PC-9 (cell line): ENCODE data around the gene ABHD8. TPM values are rescaled to one million over a fixed set of nuclear protein-coding genes. Genes with fewer than 3 reads are reported as not detected.

Experiments used
- BruUV-seq: library from RNA; stranded (reverse); fragments of 400-500 nt; replicated peaks from 2 replicates; lab custom pipeline; 2021; lab: Mats Ljungman, UMichigan
- CTCF ChIA-PET: fragments of 300-600 bp; sonication (Branson Sonifier 250); formaldehyde crosslinking; loops from one replicate; lab custom pipeline; 2022; ENCODE audit warnings: antibody characterized with exemption; lab: Charles Lee
- POLR2A ChIA-PET: fragments of 300-600 bp; sonication (Branson Sonifier 250); formaldehyde crosslinking; loops from one replicate; lab custom pipeline; 2022; ENCODE audit warnings: antibody characterized with exemption; ENCODE audit not compliant: unreplicated experiment; lab: Charles Lee
- DNase-seq, 2 experiments: peaks; one replicate each; pipeline versions ENCODE4 v3.0.0 to v3.0.0-alpha.2; 2015 to 2022; ENCODE audit warnings: mixed read lengths in 1 of 2
- H2AFZ ChIP-seq: fragments of 200-600 bp; sonication (generic); 2 replicates; pipeline ENCODE4 v1.8.1; 2017; ENCODE audit warnings: antibody characterized with exemption
- H3F3A ChIP-seq: fragments of 200-600 bp; sonication (generic); 2 replicates; pipeline ENCODE4 v1.8.1; 2017; ENCODE audit warnings: antibody characterized with exemption, mild to moderate bottlenecking, low read depth; ENCODE audit not compliant: insufficient read depth
- H3K27ac ChIP-seq: fragments of 200-600 bp; sonication (generic); 2 replicates; pipeline ENCODE4 v1.6.1; 2016; ENCODE audit warnings: mixed run types
- H3K27me3 ChIP-seq: fragments of 200-600 bp; sonication (generic); 2 replicates; pipeline ENCODE4 v1.6.1; 2016; ENCODE audit warnings: low read depth, mixed run types; ENCODE audit not compliant: insufficient read depth
- H3K36me3 ChIP-seq: fragments of 200-600 bp; sonication (generic); 2 replicates; pipeline ENCODE4 v1.6.1; 2016; ENCODE audit warnings: low read depth, mixed run types
- H3K4me1 ChIP-seq: fragments of 200-600 bp; sonication (generic); replicated peaks from 2 replicates; pipeline ENCODE4 v1.6.1; 2016; ENCODE audit warnings: mixed run types; ENCODE audit not compliant: insufficient read depth
- H3K4me2 ChIP-seq: fragments of 200-600 bp; sonication (generic); 2 replicates; pipeline ENCODE4 v1.6.1; 2017; ENCODE audit warnings: mixed run types
- H3K4me3 ChIP-seq: fragments of 200-600 bp; sonication (generic); 2 replicates; pipeline ENCODE4 v1.6.1; 2016; ENCODE audit warnings: mixed run types
- H3K79me2 ChIP-seq: fragments of 200-600 bp; sonication (generic); 2 replicates; pipeline ENCODE4 v1.6.1; 2017; ENCODE audit warnings: low read depth, mixed run types
- H3K9me2 ChIP-seq: fragments of 200-600 bp; sonication (generic); 2 replicates; pipeline ENCODE4 v1.8.1; 2017; ENCODE audit warnings: mild to moderate bottlenecking; ENCODE audit not compliant: insufficient read depth
- H3K9me3 ChIP-seq: fragments of 200-600 bp; sonication (generic); 2 replicates; pipeline ENCODE4 v1.8.1; 2016; ENCODE audit warnings: low read depth; ENCODE audit not compliant: insufficient read depth
- H4K20me1 ChIP-seq: fragments of 200-600 bp; sonication (generic); 2 replicates; pipeline ENCODE4 v1.8.1; 2017; ENCODE audit not compliant: insufficient read depth
- EZH2 ChIP-seq: fragments of 200-600 bp; sonication (generic); IDR thresholded peaks from 2 replicates; pipeline ENCODE4 v1.8.0; 2017; ENCODE audit warnings: antibody characterized with exemption, low read depth
- intact Hi-C: fragments of 100-400 bp; cut with micrococcal nuclease; formaldehyde crosslinking; loops from one replicate; pipeline ENCODE4 v1.10.0; 2022; ENCODE audit not compliant: unreplicated experiment
- total RNA-seq: library from RNA; stranded (reverse); gene quantifications from 2 replicates; pipeline ENCODE4 v1.2.3, GENCODE V29; 2021
- TF ChIP-seq, protein P1 (sequence below): fragments of 200-600 bp; sonication (generic); conservative IDR thresholded peaks from 2 replicates; pipeline ENCODE4 v1.6.1; 2017; ENCODE audit warnings: mixed run types, antibody characterized with exemption, mild to moderate bottlenecking, moderate library complexity

Gene ABHD8
- total RNA-seq, 1 experiment from 2014 or later, result 37.5 TPM

DNA sequence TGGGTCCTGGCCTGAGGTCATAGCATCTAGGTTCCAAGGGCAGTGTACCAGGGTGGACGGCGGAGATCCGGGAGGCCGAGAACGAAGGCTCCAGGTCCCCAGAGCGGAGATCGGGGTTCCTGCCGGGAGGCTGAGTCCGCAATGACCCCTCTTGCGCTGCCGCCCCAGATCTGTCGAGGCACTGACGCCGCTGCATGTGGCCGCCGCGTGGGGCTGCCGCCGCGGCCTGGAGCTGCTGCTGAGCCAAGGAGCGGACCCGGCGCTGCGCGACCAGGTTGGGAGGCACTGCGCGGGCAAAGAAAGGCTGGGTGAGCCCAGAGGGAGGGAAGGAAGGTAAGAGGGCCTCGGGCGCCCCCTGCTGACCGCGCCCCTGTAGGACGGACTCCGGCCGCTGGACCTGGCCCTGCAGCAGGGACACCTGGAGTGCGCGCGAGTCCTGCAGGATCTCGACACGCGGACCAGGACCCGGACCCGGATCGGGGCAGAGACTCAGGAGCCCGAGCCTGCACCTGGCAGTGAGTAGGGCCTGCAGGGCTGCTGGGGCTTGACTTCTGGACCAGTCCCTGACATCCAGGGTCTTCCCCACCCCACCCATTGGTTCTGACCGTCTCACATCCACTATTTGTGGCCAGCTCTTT, 20.6 kb downstream of the ABHD8 start:
- ChIA-PET CTCF (interaction anchor here (0.5 to 0.7 kb wide), 2 partner anchors 61 to 126 kb away, joined by 3 to 5 read pairs; no protein-coding TSS in a partner anchor), POLR2A (interaction anchor here (0.7 kb wide), 1 partner anchor 68 kb away, joined by 4 read pairs; the partner anchor contains the start of gene USE1)
- intact Hi-C loops, result loop anchor here (1.0 to 5.0 kb wide), 3 partner anchors 77 to 510 kb away; no protein-coding TSS in a partner anchor
- H3K4me2 ChIP-seq, result peak overlapping the region; percentile 73
- no peak overlapping the region for H3K27ac ChIP-seq
- no peaks in the 10 kb centered on the region for H3K27me3 ChIP-seq
- H3K36me3 ChIP-seq, result 0 out of 2 replicates have a peak, but pooled peaks cover 2% of the 10 kb centered on the region
- BruUV-seq, result no TSS peak
- H3K79me2 ChIP-seq, result no peaks in the 10 kb centered on the region
- TF ChIP-seq, protein P1, sequence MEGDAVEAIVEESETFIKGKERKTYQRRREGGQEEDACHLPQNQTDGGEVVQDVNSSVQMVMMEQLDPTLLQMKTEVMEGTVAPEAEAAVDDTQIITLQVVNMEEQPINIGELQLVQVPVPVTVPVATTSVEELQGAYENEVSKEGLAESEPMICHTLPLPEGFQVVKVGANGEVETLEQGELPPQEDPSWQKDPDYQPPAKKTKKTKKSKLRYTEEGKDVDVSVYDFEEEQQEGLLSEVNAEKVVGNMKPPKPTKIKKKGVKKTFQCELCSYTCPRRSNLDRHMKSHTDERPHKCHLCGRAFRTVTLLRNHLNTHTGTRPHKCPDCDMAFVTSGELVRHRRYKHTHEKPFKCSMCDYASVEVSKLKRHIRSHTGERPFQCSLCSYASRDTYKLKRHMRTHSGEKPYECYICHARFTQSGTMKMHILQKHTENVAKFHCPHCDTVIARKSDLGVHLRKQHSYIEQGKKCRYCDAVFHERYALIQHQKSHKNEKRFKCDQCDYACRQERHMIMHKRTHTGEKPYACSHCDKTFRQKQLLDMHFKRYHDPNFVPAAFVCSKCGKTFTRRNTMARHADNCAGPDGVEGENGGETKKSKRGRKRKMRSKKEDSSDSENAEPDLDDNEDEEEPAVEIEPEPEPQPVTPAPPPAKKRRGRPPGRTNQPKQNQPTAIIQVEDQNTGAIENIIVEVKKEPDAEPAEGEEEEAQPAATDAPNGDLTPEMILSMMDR, result peak; percentile 95
- no peak for TF ChIP-seq EZH2
- DNase-seq, result peak; percentile 61 to 88
- H3K9me2 ChIP-seq, result no peaks in the 10 kb centered on the region
- H3K4me1 ChIP-seq, result no peaks in the 10 kb centered on the region
- peaks cover 34% of the 10 kb centered on the region for H3F3A ChIP-seq
- no peak overlapping the region for H3K4me3 ChIP-seq
- H4K20me1 ChIP-seq, result no peaks in the 10 kb centered on the region
- no peaks in the 10 kb centered on the region for H3K9me3 ChIP-seq
- peak overlapping the region; percentile 56; the same call in 1 of the 2 replicates for H2AFZ ChIP-seq

DNA sequence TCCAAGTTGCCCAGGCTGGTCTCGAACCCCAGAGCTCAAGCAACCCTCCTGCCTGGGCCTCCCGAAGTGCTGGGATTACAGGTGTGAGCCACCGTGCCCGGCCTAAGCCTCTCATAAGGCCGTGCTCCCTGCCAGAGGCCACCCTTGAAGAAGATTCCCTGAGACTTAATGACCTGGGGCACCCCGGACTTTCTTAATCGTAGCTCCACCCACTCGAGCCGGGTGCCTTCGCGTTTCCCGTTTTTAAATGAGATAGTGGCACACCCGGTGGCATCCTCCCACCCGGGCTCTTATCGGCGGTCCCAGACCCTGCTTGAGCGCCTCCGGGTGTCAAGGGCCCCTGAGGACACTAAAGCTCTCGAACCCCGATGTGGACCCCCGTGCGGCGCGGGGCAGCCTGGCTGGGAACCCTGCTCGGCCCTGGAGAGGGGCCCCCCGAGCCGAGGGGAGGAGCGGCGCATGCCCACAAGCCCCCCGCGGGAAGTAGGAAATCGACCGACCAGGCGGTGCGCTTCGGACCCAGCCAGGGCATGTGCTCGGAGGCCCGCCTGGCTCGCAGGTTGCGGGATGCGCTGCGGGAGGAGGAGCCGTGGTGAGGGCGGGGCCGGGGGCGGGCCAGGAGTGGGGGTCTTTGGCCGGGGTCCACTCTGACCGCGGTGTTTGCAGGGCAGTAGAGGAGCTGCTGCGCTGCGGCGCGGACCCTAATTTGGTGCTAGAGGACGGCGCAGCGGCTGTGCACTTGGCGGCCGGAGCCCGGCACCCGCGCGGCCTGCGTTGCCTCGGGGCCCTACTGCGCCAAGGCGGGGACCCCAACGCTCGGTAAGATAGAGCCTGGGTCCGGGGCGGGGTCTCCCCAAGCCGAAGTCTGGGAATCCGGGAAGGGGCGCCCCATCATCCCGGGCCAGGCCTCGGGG, 21.6 kb downstream of the ABHD8 start, which contains the start of gene ANKLE1:
ANKLE1 (plus strand) TSS at position 511 of the 914 bp plus-strand sequence; CDS start at position 531, 20 bp downstream.
- no TSS peak for BruUV-seq
- H3K27ac ChIP-seq, result no peak within 1 kb of the TSS
- intact Hi-C loops, result loop anchor here (1.0 to 5.0 kb wide), 3 partner anchors 76 to 509 kb away; no protein-coding TSS in a partner anchor
- ChIA-PET CTCF (interaction anchor here (0.6 to 1.0 kb wide), 5 partner anchors 22 to 372 kb away, joined by 3 to 8 read pairs (median 4); no protein-coding TSS in a partner anchor), POLR2A (no interaction called here)
- no peak for DNase-seq
- H4K20me1 ChIP-seq, result no peaks in the 10 kb centered on the region
- no peaks in the 10 kb centered on the region for H3K4me1 ChIP-seq
- no peaks in the 10 kb centered on the region for H3K9me3 ChIP-seq
- H3K79me2 ChIP-seq, result no peaks in the 10 kb centered on the region
- H3F3A ChIP-seq, result peaks cover 33% of the 10 kb centered on the region
- H3K4me2 ChIP-seq, result peak within 1 kb of the TSS; percentile 73
- no peaks in the 10 kb centered on the region for H3K27me3 ChIP-seq
- H3K36me3 ChIP-seq, result 0 out of 2 replicates have a peak, but pooled peaks cover 4% of the 10 kb centered on the region
- H3K4me3 ChIP-seq, result no peak within 1 kb of the TSS
- no peaks in the 10 kb centered on the region for H3K9me2 ChIP-seq
- H2AFZ ChIP-seq, result peak within 1 kb of the TSS; percentile 56; the same call in 1 of the 2 replicates
- TF ChIP-seq, protein P1, result no peak
- no peak for TF ChIP-seq EZH2

DNA sequence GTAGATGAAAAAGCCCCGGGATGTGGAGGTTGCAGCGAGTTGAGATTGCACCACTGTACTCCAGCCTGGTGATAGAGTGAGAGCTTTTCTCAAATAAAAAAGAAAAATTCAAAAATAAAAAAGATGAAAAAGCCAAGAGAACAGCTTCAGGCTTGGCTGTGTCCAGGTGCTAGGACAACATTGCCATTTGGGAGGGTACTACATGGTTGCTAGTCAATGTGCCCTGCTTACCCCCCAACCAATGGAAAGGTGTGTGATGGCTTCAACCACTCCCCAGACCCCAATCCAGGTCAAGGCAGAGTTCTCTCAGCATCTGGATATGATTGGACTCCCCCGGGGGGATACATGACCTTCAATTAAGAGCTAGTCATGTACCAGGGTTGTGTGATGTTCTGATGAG, 23.8 kb downstream of the ABHD8 start:
- BruUV-seq, result no TSS peak
- CTCF ChIA-PET, result interaction anchor here (0.6 kb wide), 1 partner anchor 66 kb away, joined by 8 read pairs; no protein-coding TSS in a partner anchor
- Histone ChIP-seq H3F3A (peaks cover 37% of the 10 kb centered on the region), H3K9me3 (no peaks in the 10 kb centered on the region), H3K4me1 (no peaks in the 10 kb centered on the region), H3K9me2 (no peaks in the 10 kb centered on the region), H3K4me2 (no peak overlapping the region), H4K20me1 (no peaks in the 10 kb centered on the region), H3K36me3 (peaks cover 11% of the 10 kb centered on the region), H2AFZ (no peak overlapping the region), H3K79me2 (no peaks in the 10 kb centered on the region), H3K27me3 (no peaks in the 10 kb centered on the region), H3K4me3 (no peak overlapping the region), H3K27ac (no peak overlapping the region)
- POLR2A ChIA-PET, result no interaction called here
- intact Hi-C loops, result no loop called here
- TF ChIP-seq, protein P1, result no peak
- TF ChIP-seq EZH2, result no peak
- DNase-seq, result no peak
